Esophagus muscularis mucosa (tissue), 4 donors: Measurements from ENCODE around the gene NTM. TPM values are rescaled to one million over a fixed set of nuclear protein-coding genes. Genes with fewer than 3 reads are reported as not detected.

Experiments used
- DNase-seq: peaks from one replicate; pipeline ENCODE4 v3.0.0-alpha.2; 2017; ENCODE audit errors: extremely low spot score
- H3K27ac ChIP-seq, 4 donors: fragments of 200-600 bp; sonication (generic); replicated peaks in 1 of 4; 1 replicate in 3 of 4; 2 replicates in 1 of 4; pipeline ENCODE4 v1.5.1; 2016 to 2019; ENCODE audit warnings: mild to moderate bottlenecking in 1 of 4
- H3K27me3 ChIP-seq, 4 donors: fragments of 200-600 bp; sonication (generic); one replicate each; pipeline versions ENCODE4 v1.5.1 to v1.6.0; 2016 to 2019
- H3K36me3 ChIP-seq, 4 donors: fragments of 200-600 bp; sonication (generic); one replicate each; pipeline ENCODE4 v1.5.1; 2016 to 2019
- H3K4me1 ChIP-seq, 4 donors: fragments of 200-600 bp; sonication (generic); one replicate each; pipeline ENCODE4 v1.5.1; 2016 to 2019
- H3K4me3 ChIP-seq, 4 donors: fragments of 200-600 bp; sonication (generic); 1 replicate in 2 of 4; 2 replicates in 2 of 4; pipeline ENCODE4 v1.5.1; 2016 to 2019; ENCODE audit warnings: mild to moderate bottlenecking in 4 of 4, moderate library complexity in 1 of 4
- H3K9me3 ChIP-seq, 4 donors: fragments of 200-600 bp; sonication (generic); 1 replicate in 3 of 4; 2 replicates in 1 of 4; pipeline ENCODE4 v1.5.1; 2016 to 2019
- CTCF ChIP-seq, 3 experiments: fragments of 200-600 bp in 2 of 3; fragments of 450-650 bp in 1 of 3; sonication (generic) in 2 of 3; IDR thresholded peaks; one replicate each; pipeline ENCODE4 v1.5.1; 2017 to 2019; ENCODE audit warnings: antibody characterized with exemption in 3 of 3, mild to moderate bottlenecking in 2 of 3, moderate library complexity in 1 of 3
- EP300 ChIP-seq: sonication (generic); formaldehyde crosslinking; IDR thresholded peaks from one replicate; pipeline ENCODE4 v1.6.1; 2017; ENCODE audit warnings: antibody characterized with exemption
- POLR2A ChIP-seq: fragments of 450-650 bp; IDR thresholded peaks from one replicate; pipeline ENCODE4 v1.6.1; 2017; ENCODE audit warnings: antibody characterized with exemption, moderate library complexity, mild to moderate bottlenecking, low read depth
- POLR2AphosphoS5 ChIP-seq, 2 donors: sonication (generic); formaldehyde crosslinking; IDR thresholded peaks; one replicate each; pipeline ENCODE4 v1.6.1; 2017; ENCODE audit warnings: antibody characterized with exemption in 2 of 2
- WGBS: methylation state at CpG from one replicate; pipeline ENCODE4 v1.1.5; 2018; 5-methylcytosine and 5-hydroxymethylcytosine counted together
- intact Hi-C: fragments of 100-400 bp; cut with DNase I; formaldehyde crosslinking; loops from one replicate; pipeline ENCODE4 v1.15.1; 2023
- total RNA-seq, 4 donors: library from RNA; depleted of rRNA; stranded (reverse); fragments of >200 nt; gene quantifications; one replicate each; pipeline versions ENCODE4 v1.1.0 to v1.2.1, GENCODE V29; 2016

NTM gene
- total RNA-seq, 4 donors from 2014 or later = 5.6 to 25.3 (median 8.3) TPM

GRCh38 chr11:131839326-131839725 lies 468.9 kb downstream of the NTM start:
- Histone ChIP-seq H3K4me3 (no peak overlapping the region), H3K36me3 (no peaks in the 10 kb centered on the region), H3K27ac (no peak overlapping the region), H3K9me3 (no peaks in the 10 kb centered on the region), H3K27me3 (no peaks in the 10 kb centered on the region), H3K4me1 (no peaks in the 10 kb centered on the region)
- intact Hi-C loops = no loop called here
- DNase-seq = no peak
- no peak for TF ChIP-seq EP300
- TF ChIP-seq POLR2A = no peak
- TF ChIP-seq CTCF (IDR thresholded peaks at IDR 0.05) = no peak
- no peak for TF ChIP-seq POLR2AphosphoS5 (IDR thresholded peaks at IDR 0.05)
- WGBS = 75% methylated on average over 2 of the region's 2 CpGs

DNA sequence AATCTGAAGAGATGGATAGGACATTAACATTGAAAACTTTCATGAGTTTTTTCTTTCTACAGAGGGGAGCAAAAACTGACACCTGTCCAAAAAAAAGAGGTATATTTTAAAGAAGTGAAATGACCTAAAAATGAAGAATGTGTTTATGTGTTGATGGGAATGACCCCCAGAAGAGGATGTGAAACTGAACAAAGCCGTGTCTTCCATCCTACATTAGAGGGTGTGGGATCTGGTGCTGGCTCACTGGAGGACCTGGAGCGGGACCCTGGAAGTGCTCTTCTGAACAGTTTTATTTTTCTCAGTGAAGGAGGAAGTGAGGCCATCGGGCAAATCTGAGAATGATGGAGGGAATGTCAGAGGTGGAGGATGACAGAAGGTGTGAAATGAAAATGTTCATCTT lies 470.1 kb downstream of the NTM start:
- no peaks in the 10 kb centered on the region for H3K9me3 ChIP-seq
- H3K4me1 ChIP-seq = no peaks in the 10 kb centered on the region
- H3K4me3 ChIP-seq = no peak overlapping the region
- no peaks in the 10 kb centered on the region for H3K36me3 ChIP-seq
- WGBS = 53% methylated on average over 3 of the region's 3 CpGs
- no peak for DNase-seq
- no peak overlapping the region for H3K27ac ChIP-seq
- intact Hi-C loops = no loop called here
- no peak for TF ChIP-seq EP300
- no peak for TF ChIP-seq POLR2A
- TF ChIP-seq POLR2AphosphoS5 (IDR thresholded peaks at IDR 0.05) = no peak
- TF ChIP-seq CTCF (IDR thresholded peaks at IDR 0.05) = no peak
- H3K27me3 ChIP-seq = no peaks in the 10 kb centered on the region

- Histone ChIP-seq H3K9me3 (no peaks in the 10 kb centered on the region), H3K27me3 (no peaks in the 10 kb centered on the region), H3K27ac (no peak overlapping the region), H3K4me3 (no peak overlapping the region), H3K4me1 (no peaks in the 10 kb centered on the region), H3K36me3 (no peaks in the 10 kb centered on the region)
- 53% methylated on average over 1 of the region's 1 CpG for WGBS
- intact Hi-C loops = no loop called here
- no peak for DNase-seq
- TF ChIP-seq POLR2A = no peak
- no peak for TF ChIP-seq CTCF (IDR thresholded peaks at IDR 0.05)
- TF ChIP-seq EP300 = no peak
- no peak for TF ChIP-seq POLR2AphosphoS5 (IDR thresholded peaks at IDR 0.05)
Observed at GRCh38 chr11:131841028-131841427, 470.6 kb downstream of the NTM start.

- WGBS = 75% methylated on average over 11 of the region's 11 CpGs
- Histone ChIP-seq H3K27ac (no peak overlapping the region), H3K36me3 (no peaks in the 10 kb centered on the region), H3K4me3 (no peak overlapping the region), H3K4me1 (no peaks in the 10 kb centered on the region), H3K27me3 (peaks cover 0 to 7% (median 0%) of the 10 kb centered on the region in 4 donors), H3K9me3 (no peaks in the 10 kb centered on the region)
- TF ChIP-seq CTCF (IDR thresholded peaks at IDR 0.05) = no peak
- no peak for TF ChIP-seq POLR2A
- no peak for TF ChIP-seq POLR2AphosphoS5 (IDR thresholded peaks at IDR 0.05)
- TF ChIP-seq EP300 = no peak
- no peak for DNase-seq
- intact Hi-C loops = no loop called here
Observed at GRCh38 chr11:131841925-131842635, 471.7 kb downstream of the NTM start.

DNA sequence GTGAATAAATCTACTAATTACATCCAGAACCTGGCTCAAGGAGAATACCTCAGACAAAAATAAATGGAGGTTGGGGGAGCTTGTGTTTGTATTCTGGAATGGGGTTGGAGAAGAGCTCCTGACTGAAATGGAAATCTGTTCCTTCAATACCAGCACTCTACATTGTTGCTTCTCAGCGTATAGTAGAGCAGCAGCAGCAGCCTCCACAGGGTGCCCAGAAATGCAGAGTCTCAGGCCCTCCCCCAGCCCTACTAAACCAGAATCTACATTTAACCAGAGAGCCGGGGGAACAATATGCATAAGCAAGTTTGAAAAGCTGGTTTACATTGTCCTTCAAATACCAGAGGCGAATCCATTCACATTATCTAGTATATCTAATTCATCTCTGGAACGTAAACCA lies 474.8 kb downstream of the NTM start:
- H3K27ac ChIP-seq = no peak overlapping the region
- no peaks in the 10 kb centered on the region for H3K9me3 ChIP-seq
- no peak overlapping the region for H3K4me3 ChIP-seq
- no peaks in the 10 kb centered on the region for H3K36me3 ChIP-seq
- H3K4me1 ChIP-seq = no peaks in the 10 kb centered on the region
- TF ChIP-seq EP300 (no peak), POLR2A (no peak), POLR2AphosphoS5 (IDR thresholded peaks at IDR 0.05) (no peak), CTCF (IDR thresholded peaks at IDR 0.05) (no peak)
- peaks cover 0 to 23% (median 0%) of the 10 kb centered on the region in 4 donors for H3K27me3 ChIP-seq
- intact Hi-C loops = no loop called here
- 60% methylated on average over 4 of the region's 4 CpGs for WGBS
- DNase-seq = no peak
